Subcutaneous abdominal adipose tissue (tissue), 5 donors: ENCODE results near the gene UAP1.
"Not testable (repeated sequence)": the region's sequence is repeated elsewhere in the genome, so short reads cannot be mapped to it uniquely, and the experiment has no call there.

Experiments
- H3K27ac ChIP-seq: one replicate; pipeline ENCODE4 v1.7.0; 2013; ENCODE audit warnings: low read depth, mild to moderate bottlenecking, inconsistent platforms, low read length, moderate library complexity
- H3K27me3 ChIP-seq, 5 donors: one replicate each; pipeline ENCODE4 v1.7.0; 2013; ENCODE audit warnings: low read length in 5 of 5, inconsistent platforms in 1 of 5; ENCODE audit not compliant: control insufficient read depth in 5 of 5, insufficient read depth in 4 of 5
- H3K36me3 ChIP-seq, 5 donors: one replicate each; pipeline ENCODE4 v1.7.0; 2013; ENCODE audit warnings: low read length in 5 of 5; ENCODE audit not compliant: control insufficient read depth in 5 of 5, insufficient read depth in 5 of 5
- H3K4me1 ChIP-seq, 5 donors: one replicate each; pipeline ENCODE4 v1.7.0; 2013; ENCODE audit warnings: low read length in 5 of 5, mild to moderate bottlenecking in 3 of 5, moderate library complexity in 1 of 5; ENCODE audit not compliant: control insufficient read depth in 5 of 5, insufficient read depth in 5 of 5
- H3K4me3 ChIP-seq, 5 donors: one replicate each; pipeline ENCODE4 v1.7.0; 2013; ENCODE audit warnings: low read length in 5 of 5, low read depth in 1 of 5
- H3K9ac ChIP-seq, 5 donors: one replicate each; pipeline ENCODE4 v1.7.0; 2013; ENCODE audit warnings: low read length in 5 of 5, mild to moderate bottlenecking in 4 of 5, moderate library complexity in 3 of 5
- H3K9me3 ChIP-seq, 5 donors: one replicate each; pipeline ENCODE4 v1.7.0; 2013; ENCODE audit warnings: low read length in 5 of 5; ENCODE audit not compliant: control insufficient read depth in 5 of 5
- donor health status: healthy.
- donor health status: healthy.
- donor health status: healthy.
- donor health status: healthy.
- donor health status: healthy.

UAP1 gene

DNA sequence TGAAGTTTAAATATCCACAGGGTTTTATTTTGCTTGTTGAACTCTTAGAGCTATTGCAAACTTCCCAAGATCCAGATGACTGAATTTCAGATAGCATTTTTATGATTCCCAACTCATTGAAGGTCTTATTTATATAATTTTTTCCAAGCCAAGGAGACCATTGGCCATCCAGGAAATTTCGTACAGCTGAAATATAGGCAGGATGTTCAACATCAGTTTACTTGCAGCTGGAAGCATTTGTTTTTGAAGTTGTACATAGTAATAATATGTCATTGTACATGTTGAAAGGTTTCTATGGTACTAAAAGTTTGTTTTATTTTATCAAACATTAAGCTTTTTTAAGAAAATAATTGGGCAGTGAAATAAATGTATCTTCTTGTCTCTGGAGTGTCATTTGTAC is 37.9 kb downstream of the UAP1 start:
- Histone ChIP-seq H3K4me1 (peaks cover 0 to 6% (median 0%) of the 10 kb centered on the region in 5 donors), H3K36me3 (peaks cover 32 to 76% (median 59%) of the 10 kb centered on the region in 5 donors), H3K9ac (no peak overlapping the region), H3K27ac (no peak overlapping the region), H3K4me3 (no peak overlapping the region), H3K27me3 (no peaks in the 10 kb centered on the region), H3K9me3 (no peaks in the 10 kb centered on the region)

DNA sequence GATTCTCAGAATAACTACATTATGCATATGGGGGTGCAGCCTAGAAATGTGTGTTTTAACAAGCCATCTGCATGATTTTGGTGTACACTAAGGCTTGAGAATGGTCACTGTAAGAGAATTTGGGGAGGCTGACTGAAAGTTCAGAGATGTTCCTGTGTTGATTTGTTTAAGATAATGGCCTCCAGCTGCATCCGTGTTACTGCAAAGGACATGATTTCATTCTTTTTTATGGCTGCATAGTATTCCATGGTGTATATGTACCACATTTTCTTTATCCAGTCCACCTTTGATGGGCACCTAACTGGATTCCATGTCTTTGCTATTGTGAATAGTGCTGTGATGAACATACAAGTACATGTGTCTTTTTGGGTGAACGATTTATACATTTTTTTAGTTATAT is 41.6 kb downstream of the UAP1 start:
- not testable (repeated sequence) for H3K4me3 ChIP-seq, H3K27me3 ChIP-seq, H3K27ac ChIP-seq, H3K9ac ChIP-seq, H3K4me1 ChIP-seq, H3K9me3 ChIP-seq
- peaks cover 23 to 52% (median 38%) of the 10 kb centered on the region in 5 donors for H3K36me3 ChIP-seq

- no peaks in the 10 kb centered on the region for H3K27me3 ChIP-seq
- no peak overlapping the region for H3K4me3 ChIP-seq
- H3K36me3 ChIP-seq, result peaks cover 13 to 42% (median 22%) of the 10 kb centered on the region in 5 donors
- H3K9me3 ChIP-seq, result no peaks in the 10 kb centered on the region
- H3K4me1 ChIP-seq, result no peaks in the 10 kb centered on the region
- H3K9ac ChIP-seq, result no peak overlapping the region
- H3K27ac ChIP-seq, result peak overlapping the region; percentile 46
Measured at GRCh38 chr1:162605225-162605927, 43.9 kb downstream of the UAP1 start.

DNA sequence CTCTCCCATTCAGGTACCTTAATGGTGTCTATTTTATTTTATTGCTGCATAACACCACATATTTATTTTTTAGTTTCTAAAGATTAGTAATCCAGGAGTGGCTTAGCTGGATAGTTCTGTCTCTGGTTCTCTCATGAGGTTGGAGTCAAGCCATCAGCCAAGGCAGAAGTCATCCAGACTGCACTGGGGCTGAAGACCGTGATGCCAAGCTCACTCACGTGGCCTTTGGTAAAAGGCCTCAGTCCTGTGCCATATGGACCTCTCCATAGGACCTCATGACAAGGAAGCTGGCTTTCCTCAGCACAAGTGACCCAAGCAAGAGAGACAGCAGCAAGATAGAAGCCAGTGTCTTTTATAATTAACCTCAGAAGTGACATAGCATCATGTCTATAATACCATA is 47.8 kb downstream of the UAP1 start:
- Histone ChIP-seq H3K36me3 (peaks cover 0 to 14% (median 2%) of the 10 kb centered on the region in 5 donors), H3K9me3 (no peaks in the 10 kb centered on the region), H3K27ac (no peak overlapping the region)

DNA sequence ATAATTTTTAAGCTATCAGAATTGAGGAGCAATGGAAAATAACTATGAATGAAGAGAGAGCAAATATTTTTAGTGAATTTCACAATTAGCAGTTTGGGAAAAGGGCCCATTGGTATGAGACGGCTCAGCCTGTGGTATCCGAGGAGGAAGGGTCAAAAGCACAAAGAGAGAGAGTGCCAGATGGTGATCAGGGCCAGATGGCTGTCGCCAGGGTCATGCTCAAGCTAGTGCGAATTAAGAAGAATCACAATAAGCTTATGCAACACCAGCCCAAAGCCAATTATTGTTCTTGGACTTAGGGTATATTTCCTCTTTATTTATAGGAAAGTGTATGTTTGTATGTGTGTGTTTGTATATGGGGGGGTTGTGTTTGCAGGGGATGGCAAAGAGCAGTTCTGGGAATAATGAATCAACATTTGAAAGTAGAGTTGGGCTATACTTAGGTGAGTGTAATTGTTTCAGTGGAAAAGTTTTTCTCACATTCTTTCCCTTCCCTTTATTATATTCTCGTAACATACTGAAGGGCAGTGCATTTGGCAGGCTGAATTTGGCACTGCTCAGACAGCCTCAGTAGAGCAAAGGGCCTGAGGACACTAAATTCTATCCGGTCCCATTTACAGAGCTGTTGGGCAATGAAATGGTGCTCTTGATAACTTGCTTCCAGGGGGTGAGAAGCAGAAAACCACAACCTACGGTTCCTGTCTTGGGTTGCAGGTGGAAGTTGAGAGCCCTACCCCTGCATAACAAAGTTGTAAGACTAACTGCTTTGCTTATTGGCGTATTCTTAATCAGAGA is 51.3 kb downstream of the UAP1 start:
- H3K9me3 ChIP-seq, result peaks cover 0 to 14% (median 11%) of the 10 kb centered on the region in 5 donors
- peaks cover 0 to 21% (median 15%) of the 10 kb centered on the region in 5 donors for H3K4me1 ChIP-seq
- H3K36me3 ChIP-seq, result peaks cover 0 to 11% (median 0%) of the 10 kb centered on the region in 5 donors
- peak overlapping the region; percentile 85 for H3K27ac ChIP-seq
- peak overlapping the region in 4 of 5 donors; percentile 36 to 62 (median 42) for H3K9ac ChIP-seq
- H3K4me3 ChIP-seq, result no peak overlapping the region
- no peaks in the 10 kb centered on the region for H3K27me3 ChIP-seq

More for the DNA sequence above, 47.8 kb downstream of the UAP1 start:
- Histone ChIP-seq H3K4me1 (peaks cover 0 to 21% (median 15%) of the 10 kb centered on the region in 5 donors), H3K9ac (no peak overlapping the region), H3K4me3 (no peak overlapping the region), H3K27me3 (no peaks in the 10 kb centered on the region)

- Histone ChIP-seq H3K36me3 (no peaks in the 10 kb centered on the region), H3K27ac (no peak overlapping the region), H3K9me3 (peaks cover 0 to 14% (median 12%) of the 10 kb centered on the region in 5 donors), H3K9ac (no peak overlapping the region), H3K4me1 (peaks cover 0 to 21% (median 15%) of the 10 kb centered on the region in 5 donors), H3K27me3 (no peaks in the 10 kb centered on the region), H3K4me3 (no peak overlapping the region)
Measured at GRCh38 chr1:162616848-162617247, 55.3 kb downstream of the UAP1 start.

DNA sequence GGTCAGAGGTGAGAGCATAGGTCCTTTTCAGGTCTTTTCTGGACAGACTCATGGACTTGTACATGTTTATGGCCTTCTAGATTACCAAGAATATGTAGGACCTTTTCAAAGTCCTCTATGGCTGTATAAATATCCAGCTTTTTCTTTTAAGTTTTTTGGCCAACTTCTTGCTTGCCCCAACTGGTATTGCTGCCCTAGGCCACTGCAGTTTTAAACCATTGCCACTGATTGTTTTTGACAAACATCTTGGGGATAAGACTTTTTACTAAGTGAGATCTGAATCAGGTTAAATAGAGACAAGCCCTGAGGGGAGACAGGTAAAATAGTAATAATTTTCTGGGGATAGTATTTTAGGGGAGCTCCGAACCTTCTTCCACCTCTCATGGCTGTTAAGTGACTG is 56.0 kb downstream of the UAP1 start:
- H3K9me3 ChIP-seq, result peaks cover 0 to 14% (median 12%) of the 10 kb centered on the region in 5 donors
- H3K27me3 ChIP-seq, result no peaks in the 10 kb centered on the region
- H3K9ac ChIP-seq, result no peak overlapping the region
- H3K4me1 ChIP-seq, result peaks cover 0 to 15% (median 14%) of the 10 kb centered on the region in 5 donors
- H3K27ac ChIP-seq, result no peak overlapping the region
- H3K4me3 ChIP-seq, result no peak overlapping the region
- no peaks in the 10 kb centered on the region for H3K36me3 ChIP-seq

DNA sequence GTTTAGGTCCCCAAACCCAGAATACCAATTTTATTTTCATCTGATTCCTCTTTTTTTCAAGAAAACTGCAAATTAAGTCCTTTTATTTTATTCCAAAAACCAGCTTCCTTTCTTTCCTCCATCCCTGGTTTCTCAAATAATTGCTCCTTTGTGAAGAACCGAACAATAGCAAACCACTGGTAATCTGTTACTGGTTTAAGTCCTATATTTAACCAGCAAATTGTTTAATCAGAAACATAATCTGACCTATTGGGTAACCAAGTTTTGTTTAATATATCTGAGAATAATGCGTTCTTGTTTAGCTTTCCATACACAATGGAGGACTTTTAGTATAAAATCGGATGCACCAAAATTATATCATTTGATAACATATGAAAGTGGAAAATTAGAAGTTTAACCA is 57.6 kb downstream of the UAP1 start:
- no peaks in the 10 kb centered on the region for H3K27me3 ChIP-seq
- no peak overlapping the region for H3K27ac ChIP-seq
- no peak overlapping the region for H3K9ac ChIP-seq
- H3K9me3 ChIP-seq, result peaks cover 0 to 14% (median 12%) of the 10 kb centered on the region in 5 donors
- H3K4me3 ChIP-seq, result no peak overlapping the region
- no peaks in the 10 kb centered on the region for H3K36me3 ChIP-seq
- H3K4me1 ChIP-seq, result no peaks in the 10 kb centered on the region

DNA sequence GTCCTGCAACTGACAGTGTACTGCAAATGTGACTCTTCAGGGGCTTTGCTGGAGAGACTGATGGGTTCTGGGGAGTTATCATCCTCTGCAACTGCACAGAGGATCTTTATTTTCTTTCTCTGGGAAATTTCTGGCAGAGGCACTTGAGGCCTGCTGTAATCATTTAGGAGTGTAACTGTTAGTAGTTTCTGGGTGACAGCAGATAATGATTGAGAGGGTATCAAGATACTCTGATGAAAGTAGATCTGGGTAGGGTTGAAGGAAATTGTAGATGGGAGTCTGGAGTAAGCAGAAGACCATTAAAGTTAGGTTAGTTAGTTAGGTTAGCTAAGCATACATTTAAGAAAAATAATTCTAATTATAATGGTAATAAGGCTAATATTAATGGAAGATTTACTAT is 59.7 kb downstream of the UAP1 start:
- no peaks in the 10 kb centered on the region for H3K27me3 ChIP-seq
- H3K9ac ChIP-seq, result no peak overlapping the region
- H3K9me3 ChIP-seq, result peaks cover 0 to 14% (median 9%) of the 10 kb centered on the region in 5 donors
- no peaks in the 10 kb centered on the region for H3K36me3 ChIP-seq
- peaks cover 0 to 13% (median 11%) of the 10 kb centered on the region in 5 donors for H3K4me1 ChIP-seq
- H3K4me3 ChIP-seq, result no peak overlapping the region
- no peak overlapping the region for H3K27ac ChIP-seq

DNA sequence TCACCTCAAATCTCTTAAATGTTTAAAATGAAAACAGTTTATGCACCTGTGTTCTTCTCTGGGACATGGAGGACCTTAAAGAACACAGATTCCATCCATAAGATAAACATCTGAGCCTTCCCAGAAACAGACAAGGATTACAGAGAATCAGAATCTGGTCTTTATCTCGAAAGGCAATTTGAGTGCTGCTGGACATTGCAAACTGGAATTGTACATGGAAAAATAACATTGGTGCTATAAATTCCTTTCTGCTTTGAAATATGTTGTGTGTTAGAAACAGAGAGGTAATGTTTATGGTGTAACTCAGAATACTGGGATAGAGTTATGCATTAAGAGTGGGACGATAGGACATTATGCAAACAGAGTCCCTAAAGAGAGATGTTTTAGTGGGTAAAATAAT is 64.2 kb downstream of the UAP1 start:
- Histone ChIP-seq H3K4me1 (peaks cover 1 to 35% (median 30%) of the 10 kb centered on the region in 5 donors), H3K9me3 (no peaks in the 10 kb centered on the region), H3K9ac (peak overlapping the region in 1 of 5 donors; percentile 64), H3K27ac (peak overlapping the region; percentile 87), H3K27me3 (no peaks in the 10 kb centered on the region), H3K36me3 (no peaks in the 10 kb centered on the region), H3K4me3 (no peak overlapping the region)
